ENCODE results near the gene NLRC3.

DNA sequence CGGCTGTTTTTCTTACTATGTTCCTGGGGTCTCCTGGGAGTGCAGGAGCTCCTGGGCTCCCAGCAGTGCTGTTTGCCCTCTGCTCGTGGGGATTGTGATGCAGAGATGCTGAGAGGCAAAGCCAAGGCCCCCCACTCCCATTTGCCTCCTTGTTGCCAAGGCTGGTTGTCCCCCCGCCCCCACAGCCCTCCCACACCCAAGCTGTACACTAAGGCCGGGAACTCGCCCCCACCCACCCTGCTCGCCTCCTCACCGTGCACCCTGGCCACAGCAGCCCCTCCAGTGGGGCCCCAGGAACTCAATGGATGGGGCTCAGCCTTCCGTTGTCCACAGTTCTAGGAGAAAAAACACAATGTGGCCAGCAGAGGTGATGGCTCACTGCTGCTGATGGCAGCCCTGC, 10.2 kb downstream of the NLRC3 start:
- TF ChIP-seq, protein P1, sequence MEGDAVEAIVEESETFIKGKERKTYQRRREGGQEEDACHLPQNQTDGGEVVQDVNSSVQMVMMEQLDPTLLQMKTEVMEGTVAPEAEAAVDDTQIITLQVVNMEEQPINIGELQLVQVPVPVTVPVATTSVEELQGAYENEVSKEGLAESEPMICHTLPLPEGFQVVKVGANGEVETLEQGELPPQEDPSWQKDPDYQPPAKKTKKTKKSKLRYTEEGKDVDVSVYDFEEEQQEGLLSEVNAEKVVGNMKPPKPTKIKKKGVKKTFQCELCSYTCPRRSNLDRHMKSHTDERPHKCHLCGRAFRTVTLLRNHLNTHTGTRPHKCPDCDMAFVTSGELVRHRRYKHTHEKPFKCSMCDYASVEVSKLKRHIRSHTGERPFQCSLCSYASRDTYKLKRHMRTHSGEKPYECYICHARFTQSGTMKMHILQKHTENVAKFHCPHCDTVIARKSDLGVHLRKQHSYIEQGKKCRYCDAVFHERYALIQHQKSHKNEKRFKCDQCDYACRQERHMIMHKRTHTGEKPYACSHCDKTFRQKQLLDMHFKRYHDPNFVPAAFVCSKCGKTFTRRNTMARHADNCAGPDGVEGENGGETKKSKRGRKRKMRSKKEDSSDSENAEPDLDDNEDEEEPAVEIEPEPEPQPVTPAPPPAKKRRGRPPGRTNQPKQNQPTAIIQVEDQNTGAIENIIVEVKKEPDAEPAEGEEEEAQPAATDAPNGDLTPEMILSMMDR (IDR thresholded peaks at IDR 0.05): no peak
- no peak for TF ChIP-seq POLR2A (IDR thresholded peaks at IDR 0.05)
